Measurements from ENCODE around the gene SERAC1. TPM values are rescaled to one million over a fixed set of nuclear protein-coding genes. Genes with fewer than 3 reads are reported as not detected.

The SERAC1 gene
- total RNA-seq, 4 donors from 2014 or later = 18.4 to 27.1 (median 20.5) TPM

DNA sequence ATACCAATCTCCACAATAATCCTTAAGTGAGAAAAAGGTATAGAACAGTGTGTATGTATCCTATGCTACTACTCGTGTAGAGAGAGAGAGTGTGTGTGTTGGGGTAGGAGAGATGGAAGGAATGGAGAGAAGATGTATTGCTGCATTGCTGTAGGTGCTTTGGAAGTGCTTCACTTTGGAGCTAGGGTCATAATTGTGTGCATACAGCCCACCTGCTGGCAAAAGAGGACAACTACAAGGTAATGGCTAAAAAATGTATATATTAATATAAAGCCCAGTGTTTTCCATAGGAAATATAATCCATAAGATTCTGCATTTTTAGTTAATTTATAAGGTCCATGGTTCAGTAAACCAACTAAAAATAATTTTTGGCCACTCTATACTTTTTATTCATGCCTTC lies 36.1 kb downstream of the SERAC1 start:
- 36% methylated on average over 1 of the region's 1 CpG for whole genome bisulfite sequencing
- intact Hi-C loops (cut with DNase I) = no loop called here

DNA sequence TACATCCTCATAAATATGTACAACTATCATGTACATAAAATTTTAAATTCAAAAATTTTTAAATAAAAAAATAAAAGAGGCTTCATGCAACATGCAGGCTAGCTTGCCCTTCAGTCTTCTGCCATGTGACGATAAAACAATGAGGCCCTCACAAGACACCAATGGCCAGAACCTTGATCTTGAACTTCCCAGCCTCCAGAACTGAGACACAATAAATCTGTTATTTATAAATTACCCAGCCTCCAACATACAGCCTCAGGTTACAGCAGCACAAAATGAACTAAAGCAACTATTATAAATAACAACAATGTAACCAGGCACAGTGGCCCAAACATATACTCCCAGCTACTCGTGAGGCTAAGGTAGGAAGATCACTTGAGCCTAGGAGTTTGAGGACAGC lies 42.8 kb downstream of the SERAC1 start:
- no peaks in the 10 kb centered on the region for H3K9me3 ChIP-seq
- H3K4me3 ChIP-seq = no peak overlapping the region
- intact Hi-C loops (cut with DNase I) = no loop called here
- H3K27me3 ChIP-seq = no peaks in the 10 kb centered on the region
- WGBS = 97% methylated on average over 2 of the region's 2 CpGs
- TF ChIP-seq CTCF (IDR thresholded peaks at IDR 0.05) = no peak
- TF ChIP-seq POLR2AphosphoS5 (IDR thresholded peaks at IDR 0.05) = no peak
- no peak for TF ChIP-seq EP300 (IDR thresholded peaks at IDR 0.05)
- H3K4me1 ChIP-seq = no peaks in the 10 kb centered on the region
- H3K27ac ChIP-seq (replicated peaks in 1 of 4) = no peak overlapping the region
- H3K36me3 ChIP-seq = peaks cover 0 to 70% (median 9%) of the 10 kb centered on the region in 4 donors
- no peak for DNase-seq (ENCODE audit: extremely low spot score)

More for the DNA sequence above, 36.1 kb downstream of the SERAC1 start:
- TF ChIP-seq POLR2A (IDR thresholded peaks at IDR 0.05; ENCODE audit: low read depth) (no peak), CTCF (IDR thresholded peaks at IDR 0.05) (peak in 1 of 3 experiments; percentile 13), POLR2AphosphoS5 (IDR thresholded peaks at IDR 0.05) (no peak)
- Histone ChIP-seq H3K4me3 (no peak overlapping the region), H3K9me3 (no peaks in the 10 kb centered on the region), H3K27ac (replicated peaks in 1 of 4) (no peak overlapping the region), H3K27me3 (no peaks in the 10 kb centered on the region), H3K36me3 (peaks cover 0 to 24% (median 7%) of the 10 kb centered on the region in 4 donors), H3K4me1 (no peaks in the 10 kb centered on the region)
- no peak for DNase-seq (ENCODE audit: extremely low spot score)

DNA sequence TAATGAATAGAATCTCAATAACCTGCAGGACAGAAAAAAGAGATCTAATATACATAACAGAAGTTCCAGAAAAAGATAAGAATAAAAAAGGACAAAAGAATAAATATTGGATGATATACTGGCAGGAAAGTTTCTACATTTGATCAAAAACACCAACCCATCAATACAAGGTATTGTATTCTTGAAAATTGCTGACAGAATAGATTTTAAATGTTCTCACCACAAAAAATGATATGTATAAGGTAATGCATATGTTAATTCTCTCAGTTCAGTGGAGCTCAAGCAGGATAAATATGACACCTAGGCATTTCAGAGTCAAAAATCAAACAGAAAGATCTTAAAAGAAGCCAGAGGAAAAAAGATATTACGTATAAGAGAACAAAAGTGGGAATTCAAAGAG lies 43.8 kb downstream of the SERAC1 start:
- intact Hi-C loops (cut with DNase I) = no loop called here
- Histone ChIP-seq H3K4me3 (no peak overlapping the region), H3K9me3 (no peaks in the 10 kb centered on the region), H3K27ac (replicated peaks in 1 of 4) (no peak overlapping the region), H3K4me1 (no peaks in the 10 kb centered on the region), H3K36me3 (peaks cover 0 to 68% (median 5%) of the 10 kb centered on the region in 4 donors), H3K27me3 (no peaks in the 10 kb centered on the region)
- no peak for TF ChIP-seq POLR2AphosphoS5 (IDR thresholded peaks at IDR 0.05)
- TF ChIP-seq CTCF (IDR thresholded peaks at IDR 0.05) = no peak
- no peak for TF ChIP-seq POLR2A (IDR thresholded peaks at IDR 0.05; ENCODE audit: low read depth)
- TF ChIP-seq EP300 (IDR thresholded peaks at IDR 0.05) = no peak
- WGBS = 97% methylated on average over 1 of the region's 1 CpG
- DNase-seq (ENCODE audit: extremely low spot score) = no peak

- no peak for TF ChIP-seq EP300 (IDR thresholded peaks at IDR 0.05)
- Histone ChIP-seq H3K36me3 (peaks cover 5 to 77% (median 18%) of the 10 kb centered on the region in 4 donors), H3K4me3 (no peak overlapping the region), H3K27ac (replicated peaks in 1 of 4) (no peak overlapping the region), H3K27me3 (no peaks in the 10 kb centered on the region), H3K9me3 (no peaks in the 10 kb centered on the region), H3K4me1 (no peaks in the 10 kb centered on the region)
- 97% methylated on average over 2 of the region's 2 CpGs for WGBS
- DNase-seq (ENCODE audit: extremely low spot score) = no peak
- intact Hi-C loops (cut with DNase I) = no loop called here
Observed at GRCh38 chr6:158122048-158122447, 46.0 kb downstream of the SERAC1 start.

DNA sequence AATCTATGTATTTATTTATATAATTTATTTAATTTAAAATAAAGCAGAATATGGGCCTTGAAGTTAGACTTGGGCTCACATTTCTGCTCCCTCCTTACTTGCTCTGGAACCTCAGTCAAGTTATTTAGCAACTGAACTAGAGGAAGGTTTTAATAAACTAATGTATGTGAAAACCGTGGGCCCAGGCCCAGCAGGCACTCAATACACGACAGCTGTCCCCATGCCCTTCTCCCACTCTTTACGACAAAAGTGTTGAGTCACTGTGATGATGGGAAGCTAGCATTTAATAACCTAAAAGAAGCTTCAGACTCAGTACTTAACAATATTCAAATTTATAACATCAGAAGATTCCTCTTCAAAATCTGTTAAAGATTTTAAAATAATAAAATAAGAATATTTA lies 46.7 kb downstream of the SERAC1 start:
- Histone ChIP-seq H3K9me3 (no peaks in the 10 kb centered on the region), H3K27ac (replicated peaks in 1 of 4) (no peak overlapping the region), H3K4me1 (no peaks in the 10 kb centered on the region), H3K4me3 (no peak overlapping the region), H3K36me3 (peaks cover 5 to 77% (median 20%) of the 10 kb centered on the region in 4 donors), H3K27me3 (no peaks in the 10 kb centered on the region)
- intact Hi-C loops (cut with DNase I) = no loop called here
- no peak for TF ChIP-seq POLR2A (IDR thresholded peaks at IDR 0.05; ENCODE audit: low read depth)
- TF ChIP-seq CTCF (IDR thresholded peaks at IDR 0.05) = no peak
- TF ChIP-seq EP300 (IDR thresholded peaks at IDR 0.05) = no peak
- TF ChIP-seq POLR2AphosphoS5 (IDR thresholded peaks at IDR 0.05) = no peak
- WGBS = 71% methylated on average over 3 of the region's 3 CpGs
- no peak for DNase-seq (ENCODE audit: extremely low spot score)

Data from esophagus muscularis mucosa (tissue), 4 donors.